ENCODE results near the gene GK.
"Not testable (repeated sequence)": the region's sequence is repeated elsewhere in the genome, so short reads cannot be mapped to it uniquely, and the experiment has no call there.

Gene GK

GRCh38 chrX:30652527-30653414, 452 bp upstream of the GK start:
- FAIRE-seq = no peak
- DNase-seq (ENCODE audit: low spot score) = peak; percentile 83

- not testable (repeated sequence) for FAIRE-seq; DNase-seq (ENCODE audit: low spot score)
Measured at GRCh38 chrX:30654386-30654785, 1.2 kb downstream of the GK start.

GRCh38 chrX:30654989-30655607, 1.9 kb downstream of the GK start:
- no peak for FAIRE-seq
- no peak for DNase-seq (ENCODE audit: low spot score)

GRCh38 chrX:30655991-30656390, 2.8 kb downstream of the GK start:
- DNase-seq (ENCODE audit: low spot score) = no peak
- no peak for FAIRE-seq

- FAIRE-seq = no peak
- DNase-seq (ENCODE audit: low spot score) = no peak
Measured at GRCh38 chrX:30657196-30658161, 4.3 kb downstream of the GK start.

GRCh38 chrX:30659421-30659820, 6.2 kb downstream of the GK start:
- FAIRE-seq = no peak
- DNase-seq (ENCODE audit: low spot score) = no peak

- no peak for DNase-seq (ENCODE audit: low spot score)
- no peak for FAIRE-seq
Measured at GRCh38 chrX:30661228-30661627, 8.0 kb downstream of the GK start.

GRCh38 chrX:30663322-30663721, 10.1 kb downstream of the GK start:
- no peak for DNase-seq (ENCODE audit: low spot score)
- no peak for FAIRE-seq

- DNase-seq (ENCODE audit: low spot score) (no peak), FAIRE-seq (no peak)
Measured at GRCh38 chrX:30665471-30665870, 12.2 kb downstream of the GK start.

GRCh38 chrX:30666094-30666493, 12.9 kb downstream of the GK start:
- no peak for FAIRE-seq
- DNase-seq (ENCODE audit: low spot score) = no peak

- FAIRE-seq = no peak
- DNase-seq (ENCODE audit: low spot score) = no peak
Measured at GRCh38 chrX:30668581-30668980, 15.4 kb downstream of the GK start.

GRCh38 chrX:30671189-30671588, 18.0 kb downstream of the GK start:
- not testable (repeated sequence) for DNase-seq (ENCODE audit: low spot score); FAIRE-seq

GRCh38 chrX:30673127-30673796, 20.0 kb downstream of the GK start:
- DNase-seq (ENCODE audit: low spot score) (no peak), FAIRE-seq (no peak)

GRCh38 chrX:30673884-30674598, 20.8 kb downstream of the GK start:
- no peak for FAIRE-seq
- no peak for DNase-seq (ENCODE audit: low spot score)

- FAIRE-seq (no peak), DNase-seq (ENCODE audit: low spot score) (no peak)
Measured at GRCh38 chrX:30674799-30675198, 21.6 kb downstream of the GK start.

GRCh38 chrX:30679369-30679768, 26.1 kb downstream of the GK start:
- FAIRE-seq (no peak), DNase-seq (ENCODE audit: low spot score) (no peak)

GRCh38 chrX:30680618-30681017, 27.4 kb downstream of the GK start:
- FAIRE-seq (no peak), DNase-seq (ENCODE audit: low spot score) (no peak)

- FAIRE-seq = no peak
- no peak for DNase-seq (ENCODE audit: low spot score)
Measured at GRCh38 chrX:30688641-30689040, 35.4 kb downstream of the GK start.

GRCh38 chrX:30689116-30689515, 35.9 kb downstream of the GK start:
- DNase-seq (ENCODE audit: low spot score) = no peak
- no peak for FAIRE-seq

- FAIRE-seq (no peak), DNase-seq (ENCODE audit: low spot score) (no peak)
Measured at GRCh38 chrX:30690330-30690729, 37.1 kb downstream of the GK start.
